A549 (cell line): ENCODE measurements around the gene DEF6. TPM values are rescaled to one million over a fixed set of nuclear protein-coding genes. Genes with fewer than 3 reads are reported as not detected.

ENCODE experiments used
- ATAC-seq, 2 experiments: fragments of 200-7000 bp in 1 of 2; fragments of >200 bp in 1 of 2; cut with Nextera tagmentation in 1 of 2; cut with Tn5 transposase in 1 of 2; 3 replicates each; pipeline versions ENCODE4 v1.8.0 to v1.9.1; 2018 to 2020; ENCODE audit warnings: mild to moderate bottlenecking in 1 of 2, moderate library complexity in 1 of 2
- CTCF ChIA-PET: fragments of 300-600 bp; sonication (Branson Sonifier 250); formaldehyde crosslinking; extraction: SDS; loops from one replicate; lab custom pipeline; 2021; ENCODE audit warnings: antibody characterized with exemption, inconsistent platforms; lab: Yijun Ruan, JAX
- POLR2A ChIA-PET: fragments of 350-600 bp; formaldehyde crosslinking; extraction: SDS; loops from one replicate; lab custom pipeline; 2021; ENCODE audit warnings: antibody characterized with exemption, inconsistent platforms; lab: Yijun Ruan, JAX
- DNase-seq, 2 experiments: peaks; one replicate each; pipeline versions ENCODE4 v3.0.0 to v3.0.0-alpha.2; 2011 to 2016; ENCODE audit warnings: low read depth in 1 of 2, low spot score in 1 of 2
- FAIRE-seq: peaks from 2 replicates; lab custom pipeline; 2011; peaks lifted over from hg19 to GRCh38; lab: Jason Lieb, UNC
- H3K27ac ChIP-seq, 2 experiments: fragments of >200 bp; sonication (Bioruptor Twin); formaldehyde crosslinking; 3 replicates each; pipeline ENCODE4 v1.5.1; 2016 to 2017
- H3K4me1 ChIP-seq: fragments of >200 bp; sonication (Bioruptor Twin); formaldehyde crosslinking; 3 replicates; pipeline ENCODE4 v1.6.1; 2016
- H3K4me2 ChIP-seq: fragments of >200 bp; sonication (Bioruptor Twin); formaldehyde crosslinking; 3 replicates; pipeline ENCODE4 v1.6.1; 2016
- H3K4me3 ChIP-seq: fragments of >200 bp; sonication (Bioruptor Twin); formaldehyde crosslinking; 3 replicates; pipeline ENCODE4 v1.5.1; 2016
- H3K9me3 ChIP-seq: fragments of >200 bp; sonication (Bioruptor Twin); formaldehyde crosslinking; 3 replicates; pipeline ENCODE4 v1.6.1; 2016
- CEBPB ChIP-seq, 2 experiments: fragments of >200 bp in 1 of 2; sonication (Bioruptor Twin) in 1 of 2; formaldehyde crosslinking in 1 of 2; IDR thresholded peaks; 2 replicates each; pipeline ENCODE4 v1.6.1; 2012 to 2016
- CHD2 ChIP-seq: fragments of 150-350 bp; IDR thresholded peaks from 2 replicates; pipeline ENCODE4 v1.6.1; 2014; ENCODE audit warnings: low read length; ENCODE audit not compliant: partially characterized antibody
- CHD4 ChIP-seq: fragments of 200-600 bp; sonication (generic); IDR thresholded peaks from 2 replicates; pipeline ENCODE4 v1.6.1; 2016; ENCODE audit warnings: antibody characterized with exemption, mild to moderate bottlenecking, borderline replicate concordance
- CTCF ChIP-seq: fragments of >200 bp; sonication (Bioruptor Twin); formaldehyde crosslinking; IDR thresholded peaks from 3 replicates; pipeline ENCODE4 v1.5.1; 2016
- E2F6 ChIP-seq: IDR thresholded peaks from 2 replicates; pipeline ENCODE4 v1.6.1; 2012; ENCODE audit warnings: low read depth, borderline replicate concordance
- ESRRA ChIP-seq: fragments of 150-350 bp; IDR thresholded peaks from 2 replicates; pipeline ENCODE4 v1.6.1; 2014; ENCODE audit warnings: mild to moderate bottlenecking, low read length, borderline replicate concordance
- FOSL2 ChIP-seq, 2 experiments: fragments of 450-650 bp in 1 of 2; fragments of >200 bp in 1 of 2; sonication (Bioruptor Twin) in 1 of 2; formaldehyde crosslinking; IDR thresholded peaks; 2 replicates each; pipeline versions ENCODE4 v1.5.0 to v1.6.1; 2016 to 2020; ENCODE audit warnings: mild to moderate bottlenecking in 1 of 2, moderate library complexity in 1 of 2
- FOXS1 ChIP-seq: fragments of 250-450 bp; sonication (Bioruptor Pico); IDR thresholded peaks from 2 replicates; pipeline ENCODE4 v1.5.0; 2020; ENCODE audit warnings: mild to moderate bottlenecking, moderate library complexity
- HDAC2 ChIP-seq: fragments of 200-600 bp; sonication (generic); IDR thresholded peaks from 2 replicates; pipeline ENCODE4 v1.6.1; 2016
- HOXA7 ChIP-seq: fragments of 250-450 bp; sonication (Bioruptor Pico); IDR thresholded peaks from 2 replicates; pipeline ENCODE4 v1.5.0; 2020; ENCODE audit warnings: mild to moderate bottlenecking, moderate library complexity
- MAFK ChIP-seq: fragments of 450-650 bp; IDR thresholded peaks from 2 replicates; pipeline ENCODE4 v1.6.1; 2014; ENCODE audit not compliant: partially characterized antibody
- MAZ ChIP-seq: fragments of 150-350 bp; IDR thresholded peaks from 2 replicates; pipeline ENCODE4 v1.6.1; 2014; ENCODE audit warnings: antibody characterized with exemption, low read depth, low read length, borderline replicate concordance
- MYC ChIP-seq: IDR thresholded peaks from 2 replicates; pipeline ENCODE4 v1.6.1; 2012; ENCODE audit warnings: mild to moderate bottlenecking, inconsistent platforms, low read length, improper control_type of control experiment, borderline replicate concordance
- PHF8 ChIP-seq: fragments of 200-600 bp; sonication (generic); IDR thresholded peaks from 2 replicates; pipeline ENCODE4 v1.6.1; 2016; ENCODE audit warnings: low read depth, mild to moderate bottlenecking, antibody characterized with exemption, moderate library complexity, borderline replicate concordance
- POLR2AphosphoS2 ChIP-seq: conservative IDR thresholded peaks from 2 replicates; pipeline ENCODE4 v1.6.1; 2012; ENCODE audit warnings: low read length, improper control_type of control experiment, inconsistent platforms
- REST ChIP-seq: fragments of 200-600 bp; sonication (generic); IDR thresholded peaks from 2 replicates; pipeline ENCODE4 v1.6.1; 2016; ENCODE audit warnings: antibody characterized with exemption, mild to moderate bottlenecking, moderate library complexity
- RFX5 ChIP-seq: fragments of 450-650 bp; IDR thresholded peaks from 2 replicates; pipeline ENCODE4 v1.7.1; 2014; ENCODE audit warnings: antibody characterized with exemption, mild to moderate bottlenecking, moderate library complexity
- SMC3 ChIP-seq: fragments of >200 bp; sonication (Bioruptor Twin); formaldehyde crosslinking; IDR thresholded peaks from 3 replicates; pipeline ENCODE4 v1.6.1; 2018; ENCODE audit warnings: inconsistent platforms
- ZFP36 ChIP-seq: fragments of 450-650 bp; IDR thresholded peaks from 2 replicates; pipeline ENCODE4 v1.6.1; 2014; ENCODE audit warnings: borderline replicate concordance; ENCODE audit not compliant: partially characterized antibody
- ZNF302 ChIP-seq: fragments of 250-450 bp; sonication (Bioruptor Pico); IDR thresholded peaks from 2 replicates; pipeline ENCODE4 v1.9.0; 2021; ENCODE audit warnings: inconsistent platforms, mild to moderate bottlenecking, moderate library complexity
- WGBS: methylation state at CpG from one replicate; pipeline ENCODE4 v1.1.6; 2017; ENCODE audit errors: missing lambda C conversion rate; 5-methylcytosine and 5-hydroxymethylcytosine counted together
- polyA plus RNA-seq, 4 experiments: library from polyadenylated mRNA; depleted of rRNA in 3 of 4; stranded (reverse); fragments of >200 nt; fragmentation: RNase III in 1 of 4; extraction: RNeasy Plus Mini Kit Qiagen cat#74134 plus additional on column Dnase treatment in 1 of 4; gene quantifications; 2 replicates in 3 of 4; 3 replicates in 1 of 4; pipeline ENCODE4 v1.2.3, GENCODE V29; 2011 to 2017
- TF ChIP-seq, protein P1 (sequence below): fragments of >200 bp; sonication (Bioruptor Twin); formaldehyde crosslinking; IDR thresholded peaks from 3 replicates; pipeline ENCODE4 v1.6.1; 2016

Gene DEF6
- polyA plus RNA-seq, 2 of the 4 experiments (the other 2 are of a cell fraction) = 0.05 TPM

DNA sequence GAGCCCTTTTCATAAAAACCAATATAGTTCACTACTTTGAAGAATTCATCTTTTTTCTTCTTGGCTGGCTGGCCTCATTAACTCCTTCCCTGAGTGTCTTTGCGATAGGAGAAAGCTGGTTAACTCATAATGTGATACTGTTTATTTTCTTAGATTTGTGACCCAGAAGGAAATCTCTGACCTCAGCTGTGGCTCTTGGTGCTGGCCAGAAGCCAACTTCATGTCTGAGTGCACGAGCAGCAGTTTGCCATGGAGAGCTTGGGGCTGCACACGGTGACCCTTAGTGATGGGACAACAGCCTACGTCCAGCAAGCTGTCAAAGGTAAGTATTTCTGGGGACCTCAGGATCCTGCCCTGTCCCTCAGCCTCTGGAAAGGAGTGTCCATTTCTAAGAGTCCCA is 16.7 kb upstream of the DEF6 start:
- H3K27ac ChIP-seq = no peak overlapping the region
- H3K4me2 ChIP-seq = no peak overlapping the region
- H3K4me1 ChIP-seq = no peaks in the 10 kb centered on the region
- CTCF ChIA-PET = interaction anchor here (0.6 kb wide), 1 partner anchor 38 kb away, joined by 3 read pairs; no protein-coding TSS in a partner anchor
- no peak overlapping the region for H3K4me3 ChIP-seq
- ATAC-seq (no peak), FAIRE-seq (no peak), DNase-seq (no peak)
- POLR2A ChIA-PET = no interaction called here
- H3K9me3 ChIP-seq = no peaks in the 10 kb centered on the region
- WGBS = 75% methylated on average over 4 of the region's 4 CpGs
- TF ChIP-seq CHD2 (no peak), CHD4 (no peak), POLR2AphosphoS2 (no peak), ZFP36 (no peak), HDAC2 (no peak), RFX5 (no peak), HOXA7 (no peak), FOXS1 (CRISPR knock-in tag) (no peak), ESRRA (no peak), MAFK (no peak), MAZ (no peak), E2F6 (no peak)
- TF ChIP-seq, protein P1, sequence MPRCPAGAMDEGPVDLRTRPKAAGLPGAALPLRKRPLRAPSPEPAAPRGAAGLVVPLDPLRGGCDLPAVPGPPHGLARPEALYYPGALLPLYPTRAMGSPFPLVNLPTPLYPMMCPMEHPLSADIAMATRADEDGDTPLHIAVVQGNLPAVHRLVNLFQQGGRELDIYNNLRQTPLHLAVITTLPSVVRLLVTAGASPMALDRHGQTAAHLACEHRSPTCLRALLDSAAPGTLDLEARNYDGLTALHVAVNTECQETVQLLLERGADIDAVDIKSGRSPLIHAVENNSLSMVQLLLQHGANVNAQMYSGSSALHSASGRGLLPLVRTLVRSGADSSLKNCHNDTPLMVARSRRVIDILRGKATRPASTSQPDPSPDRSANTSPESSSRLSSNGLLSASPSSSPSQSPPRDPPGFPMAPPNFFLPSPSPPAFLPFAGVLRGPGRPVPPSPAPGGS = no peak

DNA sequence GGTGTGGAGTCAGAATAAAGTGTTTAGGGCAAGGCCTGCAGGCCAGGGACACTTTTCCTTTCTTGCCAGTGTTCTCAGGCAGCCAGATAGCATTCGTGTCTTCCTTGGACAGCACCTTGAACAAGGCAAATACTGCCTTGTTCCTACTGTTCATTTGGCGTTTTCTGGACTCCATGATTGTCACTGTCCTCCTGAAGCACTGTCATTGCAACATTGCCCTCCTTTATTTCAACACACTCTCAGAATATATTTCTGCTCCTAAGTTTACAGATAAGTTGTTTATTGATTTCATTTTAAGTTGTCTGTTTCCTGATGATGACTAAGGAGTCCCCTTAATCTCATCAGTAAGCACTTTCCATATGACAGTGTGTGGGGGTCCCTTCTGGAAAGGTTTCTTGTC is 15.1 kb upstream of the DEF6 start:
- FAIRE-seq = no peak
- Histone ChIP-seq H3K4me3 (no peak overlapping the region), H3K4me2 (no peak overlapping the region), H3K4me1 (no peaks in the 10 kb centered on the region), H3K27ac (no peak overlapping the region), H3K9me3 (no peaks in the 10 kb centered on the region)
- ChIA-PET POLR2A (no interaction called here), CTCF (interaction anchor here (1.7 kb wide), 1 partner anchor 26 kb away, joined by 3 read pairs; no protein-coding TSS in a partner anchor)
- WGBS = 66% methylated on average over 2 of the region's 2 CpGs
- TF ChIP-seq CEBPB (IDR thresholded peaks at IDR 0.05) (peak in 1 of 2 experiments; percentile 38; a peak in 1 of 4 replicates), CTCF (no peak)
- DNase-seq = no peak
- no peak for ATAC-seq

DNA sequence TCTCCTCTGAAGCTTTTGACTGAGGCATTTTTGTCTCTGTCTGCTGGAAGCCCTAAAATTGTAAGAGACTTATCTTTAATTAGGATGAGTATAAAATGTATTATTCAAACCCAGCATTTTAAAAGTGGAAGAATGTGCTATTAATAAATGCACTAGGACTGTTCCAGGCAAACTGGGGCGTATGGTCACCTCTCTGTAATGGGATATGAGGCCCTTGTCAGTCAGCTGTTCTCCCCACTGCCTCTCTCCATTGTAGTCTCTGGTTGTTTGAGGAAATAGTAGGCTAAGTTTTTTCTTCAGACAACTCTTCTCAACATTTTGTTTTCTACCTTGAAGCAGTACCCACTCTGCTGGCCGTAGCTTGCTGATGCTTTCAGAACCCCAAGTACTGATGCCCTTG is 14.3 kb upstream of the DEF6 start:
- TF ChIP-seq FOSL2 (IDR thresholded peaks at IDR 0.05) = no peak
- TF ChIP-seq FOSL2 (CRISPR knock-in tag; IDR thresholded peaks at IDR 0.05) = no peak
- no peak for TF ChIP-seq POLR2AphosphoS2
- no peak for TF ChIP-seq SMC3
- TF ChIP-seq ZFP36 = no peak
- no peak for TF ChIP-seq PHF8
- no peak for TF ChIP-seq MYC
- TF ChIP-seq ZNF302 (CRISPR knock-in tag) = no peak
- TF ChIP-seq, protein P1 = no peak
- no peak for TF ChIP-seq REST
- TF ChIP-seq HDAC2 = no peak
- 52% methylated on average over 2 of the region's 2 CpGs for WGBS
- H3K4me2 ChIP-seq = no peak overlapping the region
- FAIRE-seq = no peak
- DNase-seq = no peak
- POLR2A ChIA-PET = no interaction called here
- CTCF ChIA-PET = interaction anchor here (1.7 kb wide), 1 partner anchor 26 kb away, joined by 3 read pairs; no protein-coding TSS in a partner anchor
- no peak overlapping the region for H3K27ac ChIP-seq
- ATAC-seq = no peak
- H3K4me3 ChIP-seq = no peak overlapping the region
- H3K9me3 ChIP-seq = no peaks in the 10 kb centered on the region
- H3K4me1 ChIP-seq = no peaks in the 10 kb centered on the region
